GM18951 (cell line): ENCODE data around the gene FGGY.

Experiments
- POLR2A ChIP-seq: IDR thresholded peaks from 4 replicates; pipeline ENCODE4 v1.6.1; 2011; ENCODE audit warnings: mild to moderate bottlenecking; ENCODE audit not compliant: insufficient read length, insufficient read depth; ENCODE audit errors: extremely low read depth
- in situ Hi-C: fragments of 300-500 bp; cut with MboI; formaldehyde crosslinking; loops from one replicate; pipeline ENCODE4 v1.12.0; 2022; ENCODE audit warnings: low sequenced_read_pairs, mixed read lengths, inconsistent platforms; ENCODE audit not compliant: unreplicated experiment

FGGY gene

DNA sequence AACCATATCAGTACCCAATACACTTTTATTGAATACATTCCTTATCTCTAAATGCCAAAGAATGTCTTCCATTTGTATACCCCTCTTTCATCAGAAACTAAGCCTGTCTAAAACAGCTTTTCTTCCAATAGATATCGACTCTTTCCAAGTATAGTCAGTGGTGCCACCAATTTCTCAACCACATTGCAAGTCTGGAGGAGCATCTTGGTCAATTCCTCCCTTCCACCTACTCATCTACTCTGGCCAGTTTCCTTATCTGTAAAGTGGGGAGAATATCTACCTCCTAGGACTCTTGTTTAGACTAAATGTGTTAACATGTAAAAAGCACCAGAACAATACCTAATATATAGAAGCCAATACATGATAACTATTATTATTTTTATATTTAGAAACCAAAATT lies 28.5 kb upstream of the FGGY start:
- in situ Hi-C loops = no loop called here
- TF ChIP-seq POLR2A = no peak

DNA sequence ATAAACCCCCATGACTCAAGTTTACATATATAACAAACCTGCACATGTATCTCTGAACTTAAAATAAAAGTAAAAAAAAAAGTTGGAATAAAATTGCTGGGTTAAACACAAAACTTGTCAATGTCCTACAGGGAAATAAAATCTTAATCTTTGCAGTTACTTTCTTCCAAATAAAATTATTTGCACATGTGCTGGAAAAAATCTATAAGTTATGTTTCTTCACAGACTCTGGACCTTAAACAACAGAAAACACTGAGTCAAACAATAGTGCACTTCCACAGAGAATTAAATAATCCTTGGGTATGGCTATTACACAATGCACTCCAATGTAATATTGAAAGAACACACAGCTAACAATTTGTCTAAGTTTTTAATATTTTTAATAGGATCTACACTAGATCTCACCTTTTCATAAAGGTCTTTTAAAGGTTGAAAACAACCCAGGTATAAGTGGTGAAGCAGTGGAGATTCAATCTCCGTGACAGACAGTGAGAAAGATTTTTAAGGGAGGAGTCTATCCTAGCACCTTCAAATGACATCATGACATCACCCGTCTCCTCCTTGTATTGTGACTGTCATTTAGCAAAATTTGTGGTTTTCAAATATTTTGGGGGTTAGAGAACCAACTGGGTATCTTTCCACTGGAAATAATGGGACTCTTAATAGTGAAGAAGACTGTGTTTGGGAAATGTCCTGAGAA lies 25.2 kb upstream of the FGGY start:
- no peak for TF ChIP-seq POLR2A
- in situ Hi-C loops = no loop called here

DNA sequence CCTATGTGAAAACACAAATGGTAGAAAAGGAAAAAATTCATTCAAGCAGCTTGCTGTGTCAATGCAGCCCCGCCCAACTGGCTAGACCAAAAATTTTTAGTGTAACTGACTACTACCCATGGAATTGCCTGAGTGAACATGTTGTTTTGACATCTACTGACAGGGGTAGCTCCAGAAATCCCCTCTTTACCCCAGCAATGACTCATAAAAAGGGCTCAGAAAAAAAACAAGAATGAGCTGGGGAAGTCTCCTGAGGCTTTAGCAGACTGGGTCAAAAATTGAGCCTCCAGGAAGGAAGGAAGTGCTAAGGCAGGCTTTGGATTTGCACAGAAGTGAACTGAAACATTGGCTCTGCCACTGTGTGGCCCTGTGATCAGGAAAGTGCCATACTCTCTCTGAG lies 24.4 kb upstream of the FGGY start:
- in situ Hi-C loops = no loop called here
- TF ChIP-seq POLR2A = no peak

DNA sequence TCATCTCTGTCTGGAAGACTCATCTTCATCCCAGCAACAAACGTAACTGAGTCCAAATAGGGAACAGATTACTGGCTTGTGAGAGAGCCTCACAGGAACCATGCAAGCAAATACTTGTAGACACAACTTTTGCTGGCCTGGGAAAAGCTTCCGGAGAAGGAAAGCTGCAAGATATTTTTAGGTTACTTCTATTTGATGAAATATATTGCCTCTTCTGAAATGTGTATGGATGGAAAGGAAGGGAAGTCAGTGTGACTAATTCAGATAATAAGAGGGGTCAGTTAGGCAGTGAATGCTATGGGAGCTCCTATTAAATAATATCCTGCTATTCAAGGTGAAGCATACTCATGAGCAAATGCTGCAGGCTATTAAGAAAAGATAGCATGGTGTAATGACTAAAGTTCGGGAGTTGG lies 20.4 kb upstream of the FGGY start:
- no peak for TF ChIP-seq POLR2A
- in situ Hi-C loops = no loop called here

DNA sequence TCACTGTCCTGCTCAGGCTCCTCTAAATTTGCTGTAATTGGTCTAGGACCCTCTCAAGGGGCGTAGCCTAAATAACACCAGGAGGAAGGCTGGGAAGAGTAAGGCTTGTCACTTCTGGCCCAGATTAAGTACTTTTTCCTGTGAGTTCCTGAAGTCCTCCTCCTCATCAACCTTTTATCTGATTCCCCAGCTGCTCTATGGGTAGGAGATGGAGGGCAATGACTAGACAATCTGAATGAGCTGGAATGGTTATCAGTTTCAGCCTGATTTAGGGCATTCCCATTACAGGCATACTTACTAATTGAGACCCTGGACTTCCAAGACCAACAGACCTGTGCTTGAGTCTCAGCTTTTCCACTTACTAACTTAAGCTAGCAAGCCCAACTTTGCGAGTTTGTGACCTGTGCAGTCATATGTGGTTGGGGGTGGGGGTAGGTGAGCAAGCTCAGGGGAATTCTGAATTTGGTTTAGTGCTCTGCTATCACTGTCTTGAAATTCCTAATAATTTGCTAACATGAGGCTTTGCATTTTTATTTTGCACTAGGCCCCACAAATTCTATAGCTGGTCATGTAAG lies 18.0 kb upstream of the FGGY start:
- no peak for TF ChIP-seq POLR2A
- in situ Hi-C loops = no loop called here

DNA sequence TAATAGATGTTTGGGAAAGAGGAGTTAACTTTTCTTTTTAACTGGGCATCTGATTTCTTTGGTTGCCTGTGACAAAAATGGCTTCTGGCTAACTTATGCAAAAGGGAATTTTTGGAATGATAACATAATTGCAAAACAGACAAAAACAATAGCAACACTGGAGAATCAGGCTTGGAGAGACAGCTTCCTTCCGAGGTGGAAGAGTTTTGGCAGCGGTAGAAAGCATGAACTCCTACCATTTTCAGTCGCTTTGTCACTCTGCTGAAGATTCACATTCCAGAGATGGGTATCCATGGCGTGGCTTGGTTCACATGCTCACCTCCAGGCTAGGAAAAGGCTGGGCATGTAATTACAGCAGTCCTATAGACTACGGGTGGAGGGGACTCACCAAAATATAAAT lies 17.2 kb upstream of the FGGY start:
- no peak for TF ChIP-seq POLR2A

DNA sequence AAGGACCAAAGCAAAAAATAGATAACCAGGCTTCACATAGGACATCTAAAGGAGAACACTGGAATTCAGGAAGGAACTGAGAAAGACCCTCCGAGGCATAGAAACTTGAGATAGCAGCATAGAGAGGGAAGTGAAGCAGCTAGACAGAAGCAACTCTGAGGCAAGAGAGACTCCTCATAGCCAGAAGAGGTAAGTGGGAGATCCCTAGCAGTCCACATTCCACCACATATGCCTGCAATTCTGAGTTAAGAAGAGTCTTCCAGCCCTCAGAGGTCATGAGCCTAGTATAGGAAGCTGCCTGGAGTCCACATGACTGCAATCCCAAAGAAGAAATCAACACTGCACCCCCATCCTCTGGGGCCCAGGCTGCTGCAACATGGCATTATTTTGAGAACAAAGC lies 13.9 kb upstream of the FGGY start:
- in situ Hi-C loops = no loop called here
- no peak for TF ChIP-seq POLR2A

More for the DNA sequence above, 17.2 kb upstream of the FGGY start:
- in situ Hi-C loops = no loop called here

DNA sequence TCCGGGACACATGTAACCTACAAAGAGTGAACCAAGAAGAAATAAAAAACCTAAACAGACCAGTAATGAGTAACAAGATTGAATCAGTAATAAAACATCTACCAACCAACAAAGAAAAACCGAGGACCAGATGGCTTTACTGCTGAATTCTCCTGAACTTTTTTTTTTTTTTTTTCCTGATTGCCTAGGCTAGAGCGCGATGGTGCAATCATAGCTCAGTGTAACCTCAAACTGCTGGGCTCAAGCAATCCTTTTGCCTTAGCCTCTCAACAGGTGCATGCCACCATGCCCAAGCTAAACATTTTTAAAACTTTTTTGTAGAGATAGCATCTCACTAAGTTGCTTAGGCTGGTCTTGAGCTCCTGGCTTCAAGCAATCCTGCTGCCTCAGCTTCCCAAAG lies 11.2 kb upstream of the FGGY start:
- TF ChIP-seq POLR2A = no peak
- in situ Hi-C loops = no loop called here

DNA sequence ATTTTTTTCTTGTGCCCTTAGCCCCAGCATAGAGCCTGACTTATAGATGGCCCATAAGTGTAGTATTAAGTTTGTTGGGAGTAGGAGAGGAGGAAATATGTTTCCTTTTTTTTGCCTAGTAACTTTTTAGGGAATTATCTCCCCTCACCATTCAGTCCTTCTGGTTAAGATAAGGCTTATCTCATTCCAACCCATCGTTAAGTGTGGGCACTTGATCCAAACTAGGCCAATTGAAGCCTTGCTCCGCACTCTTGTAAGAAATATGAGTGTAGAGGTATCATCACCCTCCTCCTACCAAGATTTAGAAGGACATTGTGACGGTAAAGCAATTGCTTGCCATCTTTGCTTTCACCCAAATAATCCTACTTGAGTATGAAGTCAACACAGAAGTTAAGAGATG lies 8.8 kb upstream of the FGGY start:
- in situ Hi-C loops = no loop called here

DNA sequence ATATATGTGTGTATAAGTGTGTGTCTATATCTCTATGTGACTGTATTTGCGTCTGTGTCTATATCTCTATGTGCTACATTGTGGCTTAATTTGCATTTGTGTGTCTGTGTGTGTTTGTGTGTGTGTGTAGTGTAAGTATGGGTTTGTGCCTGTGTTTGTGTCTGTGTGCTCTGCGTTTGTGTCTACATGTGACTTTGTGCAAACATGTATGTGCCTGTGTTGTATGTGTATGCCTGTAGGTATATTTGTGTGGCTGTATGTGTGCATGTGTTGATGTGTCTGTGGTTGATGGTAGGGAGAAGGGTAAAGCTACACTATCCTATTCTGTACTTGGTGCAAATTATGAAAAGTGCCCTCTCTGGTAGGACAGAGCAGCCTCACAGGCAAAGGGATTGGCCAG lies 7.3 kb upstream of the FGGY start:
- no peak for TF ChIP-seq POLR2A
- in situ Hi-C loops = no loop called here

More for the DNA sequence above, 8.8 kb upstream of the FGGY start:
- no peak for TF ChIP-seq POLR2A

DNA sequence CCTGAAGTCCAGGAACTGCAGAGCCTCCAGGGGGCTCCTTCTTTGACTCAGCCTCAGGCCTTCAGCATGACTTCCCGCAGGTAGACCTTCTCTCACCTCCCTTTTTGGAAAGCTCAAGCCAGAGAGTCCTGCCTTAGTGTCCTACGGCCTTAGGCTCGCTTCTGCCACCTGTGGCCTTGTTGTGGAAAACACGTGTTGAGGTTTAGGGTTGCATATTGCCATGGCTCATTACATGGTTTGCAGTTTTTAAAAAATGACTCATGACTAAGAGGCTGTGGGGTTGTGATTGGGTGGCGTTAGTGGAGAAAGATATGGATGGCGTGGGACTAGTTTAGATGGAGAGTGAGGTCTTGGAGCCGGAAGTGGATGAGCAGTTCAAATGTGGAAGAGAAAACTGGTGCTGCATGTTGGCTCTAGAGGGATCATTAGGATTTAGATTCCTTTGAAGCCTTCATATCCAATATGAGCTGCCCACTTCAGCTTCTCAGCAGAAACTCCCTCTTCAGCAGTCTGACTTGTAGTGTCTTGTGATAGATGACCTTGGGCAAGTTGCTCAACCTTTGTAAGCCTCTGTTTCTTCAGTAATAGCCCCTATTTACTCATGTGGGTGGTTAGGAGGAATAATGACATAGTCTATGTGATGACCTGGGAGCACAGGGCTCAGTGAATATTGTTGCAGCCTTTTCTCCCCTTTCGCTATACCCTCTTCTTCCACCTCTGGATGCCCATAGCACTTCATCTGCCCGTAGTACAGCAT lies 6.5 kb upstream of the FGGY start:
- in situ Hi-C loops = no loop called here
- no peak for TF ChIP-seq POLR2A

DNA sequence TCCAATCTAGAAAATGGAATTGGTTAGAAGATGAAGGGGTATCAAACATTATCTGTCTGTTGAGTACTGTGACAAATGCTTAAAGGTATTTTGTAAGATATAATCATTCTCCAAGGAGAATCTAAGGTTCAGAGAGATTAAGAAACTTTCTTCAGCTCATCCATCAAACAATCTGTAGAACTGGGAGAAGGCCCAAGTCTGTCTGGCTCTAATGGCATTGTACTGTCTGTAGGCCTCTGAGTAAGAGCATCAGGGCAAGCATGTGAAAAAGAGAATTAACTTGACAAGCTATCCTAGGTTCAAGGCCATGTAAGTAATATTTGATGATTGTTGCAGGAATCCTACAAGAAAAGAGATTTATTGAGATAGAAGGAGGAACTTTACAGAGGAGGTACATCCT lies 5.3 kb upstream of the FGGY start:
- no peak for TF ChIP-seq POLR2A
- in situ Hi-C loops = no loop called here

DNA sequence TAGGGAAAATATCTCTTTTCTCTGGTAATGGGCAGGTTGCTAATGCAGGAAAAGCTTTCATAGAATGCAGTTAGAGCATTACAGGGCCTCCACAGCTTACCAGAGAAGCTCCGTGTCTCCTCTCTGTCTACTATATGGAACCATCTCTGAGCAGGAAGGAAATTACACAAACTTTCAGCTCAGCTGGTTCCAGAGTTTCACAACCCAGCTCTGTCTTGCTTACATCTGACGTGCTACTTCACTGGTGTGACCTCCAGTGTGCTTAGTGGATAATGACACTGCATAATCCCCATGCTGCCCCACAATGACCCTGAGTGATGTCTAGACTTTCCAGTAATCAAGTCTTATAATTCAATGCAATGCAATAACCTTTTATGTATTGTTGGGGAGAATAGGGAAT lies 4.3 kb upstream of the FGGY start:
- in situ Hi-C loops = no loop called here
- TF ChIP-seq POLR2A = no peak

DNA sequence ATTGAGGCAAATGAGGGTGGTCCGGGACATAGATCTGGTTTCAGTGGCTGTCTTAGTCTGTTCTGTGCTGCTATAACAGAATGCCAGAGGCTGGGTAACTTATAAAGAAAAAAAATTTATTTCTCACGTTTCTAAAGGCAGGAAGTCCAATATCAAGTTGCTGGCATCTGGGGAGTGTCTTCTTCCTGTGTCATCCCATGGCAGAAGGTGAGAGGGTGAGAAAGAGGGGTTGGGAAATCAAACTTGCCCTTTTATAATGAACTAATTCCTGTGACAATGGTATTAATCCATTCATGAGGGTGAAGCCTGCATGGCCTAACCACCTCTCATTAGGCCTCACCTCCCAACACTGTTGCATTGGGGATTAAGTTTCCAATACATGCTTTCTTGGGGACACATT lies 3.7 kb upstream of the FGGY start:
- in situ Hi-C loops = no loop called here
- TF ChIP-seq POLR2A = no peak
